ENCODE measurements around the gene GPR17. TPM values are rescaled to one million over a fixed set of nuclear protein-coding genes. Genes with fewer than 3 reads are reported as not detected.

The GPR17 gene
- total RNA-seq, 1 experiment from 2014 or later: 1.0 TPM

DNA sequence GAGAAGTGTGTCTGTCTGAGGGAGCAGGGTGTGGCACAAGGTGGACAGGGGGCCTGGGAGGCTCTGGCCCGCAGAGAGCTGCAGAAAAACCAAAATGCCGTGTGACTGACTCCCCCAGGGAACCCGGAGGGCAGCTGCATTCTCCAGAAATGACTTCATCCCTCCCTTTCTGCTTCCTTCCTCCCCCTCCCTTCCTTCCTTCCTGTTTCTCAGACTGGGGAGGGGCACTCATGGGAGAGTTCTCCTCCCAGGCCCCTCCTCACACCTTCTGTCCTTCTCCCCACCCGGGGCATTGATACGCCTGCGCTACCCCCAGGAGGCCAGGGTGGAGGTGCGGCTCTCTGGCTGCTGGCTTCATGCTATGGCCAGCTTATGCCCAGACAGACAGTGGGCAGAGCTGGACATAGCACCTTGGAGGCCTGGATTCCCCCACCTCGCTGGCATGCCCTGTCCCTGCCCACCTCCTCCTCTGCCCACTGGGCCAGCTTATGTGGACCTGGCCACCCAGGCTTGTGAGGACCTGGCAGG is 8.2 kb upstream of the GPR17 start:
- peak overlapping the region; percentile 99 for H3K27ac ChIP-seq (ENCODE audit: low read length)
- no peak for TF ChIP-seq EZH2 (IDR thresholded peaks at IDR 0.05; ENCODE audit: low read length, unreplicated experiment)
- no peak for TF ChIP-seq EZH2phosphoT487 (IDR thresholded peaks at IDR 0.05; ENCODE audit: borderline replicate concordance, low read length)
- TF ChIP-seq, protein P1, sequence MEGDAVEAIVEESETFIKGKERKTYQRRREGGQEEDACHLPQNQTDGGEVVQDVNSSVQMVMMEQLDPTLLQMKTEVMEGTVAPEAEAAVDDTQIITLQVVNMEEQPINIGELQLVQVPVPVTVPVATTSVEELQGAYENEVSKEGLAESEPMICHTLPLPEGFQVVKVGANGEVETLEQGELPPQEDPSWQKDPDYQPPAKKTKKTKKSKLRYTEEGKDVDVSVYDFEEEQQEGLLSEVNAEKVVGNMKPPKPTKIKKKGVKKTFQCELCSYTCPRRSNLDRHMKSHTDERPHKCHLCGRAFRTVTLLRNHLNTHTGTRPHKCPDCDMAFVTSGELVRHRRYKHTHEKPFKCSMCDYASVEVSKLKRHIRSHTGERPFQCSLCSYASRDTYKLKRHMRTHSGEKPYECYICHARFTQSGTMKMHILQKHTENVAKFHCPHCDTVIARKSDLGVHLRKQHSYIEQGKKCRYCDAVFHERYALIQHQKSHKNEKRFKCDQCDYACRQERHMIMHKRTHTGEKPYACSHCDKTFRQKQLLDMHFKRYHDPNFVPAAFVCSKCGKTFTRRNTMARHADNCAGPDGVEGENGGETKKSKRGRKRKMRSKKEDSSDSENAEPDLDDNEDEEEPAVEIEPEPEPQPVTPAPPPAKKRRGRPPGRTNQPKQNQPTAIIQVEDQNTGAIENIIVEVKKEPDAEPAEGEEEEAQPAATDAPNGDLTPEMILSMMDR (conservative IDR thresholded peaks at IDR 0.05; ENCODE audit: low read depth, low read length): no peak
- no peak overlapping the region for H3K4me3 ChIP-seq (ENCODE audit: low read length)
- no peak overlapping the region for H2AFZ ChIP-seq (ENCODE audit: low read length)
- H3K36me3 ChIP-seq (ENCODE audit: low read depth, low read length): no peaks in the 10 kb centered on the region; the same call in 1 of the 2 replicates
- intact Hi-C loops (cut with micrococcal nuclease): loop anchor here (2.0 kb wide), 1 partner anchor 19 kb away; no protein-coding TSS in a partner anchor
- peak overlapping the region; percentile 84 for H3K9ac ChIP-seq (ENCODE audit: low read length)
- H3K27me3 ChIP-seq (ENCODE audit: low read length): no peaks in the 10 kb centered on the region
- H3K9me3 ChIP-seq (ENCODE audit: low read length): no peaks in the 10 kb centered on the region
- H4K20me1 ChIP-seq (ENCODE audit: low read length): no peaks in the 10 kb centered on the region
- peak overlapping the region; percentile 58; the same call in 1 of the 2 replicates for H3K4me2 ChIP-seq (ENCODE audit: low read length)
- H3K79me2 ChIP-seq (ENCODE audit: low read length): no peaks in the 10 kb centered on the region
- ChIA-PET POLR2A (ENCODE audit: unreplicated experiment) (interaction anchor here (0.6 to 0.7 kb wide), 3 partner anchors 9 to 129 kb away, joined by 3 to 28 read pairs (median 3); no protein-coding TSS in a partner anchor), CTCF (interaction anchor here (0.6 to 1.2 kb wide), 2 partner anchors 39 to 46 kb away, joined by 3 to 6 read pairs; no protein-coding TSS in a partner anchor)
- H3F3A ChIP-seq (ENCODE audit: low read length, unreplicated experiment): no peaks in the 10 kb centered on the region
- H3K9me2 ChIP-seq (replicated peaks; ENCODE audit: low read length): no peaks in the 10 kb centered on the region
- no TSS peak for BruUV-seq (replicated peaks)
- peaks cover 26% of the 10 kb centered on the region for H3K4me1 ChIP-seq (ENCODE audit: insufficient read depth, low read length)
- peak; percentile 82 for ATAC-seq
- peak; percentile 97 for DNase-seq

DNA sequence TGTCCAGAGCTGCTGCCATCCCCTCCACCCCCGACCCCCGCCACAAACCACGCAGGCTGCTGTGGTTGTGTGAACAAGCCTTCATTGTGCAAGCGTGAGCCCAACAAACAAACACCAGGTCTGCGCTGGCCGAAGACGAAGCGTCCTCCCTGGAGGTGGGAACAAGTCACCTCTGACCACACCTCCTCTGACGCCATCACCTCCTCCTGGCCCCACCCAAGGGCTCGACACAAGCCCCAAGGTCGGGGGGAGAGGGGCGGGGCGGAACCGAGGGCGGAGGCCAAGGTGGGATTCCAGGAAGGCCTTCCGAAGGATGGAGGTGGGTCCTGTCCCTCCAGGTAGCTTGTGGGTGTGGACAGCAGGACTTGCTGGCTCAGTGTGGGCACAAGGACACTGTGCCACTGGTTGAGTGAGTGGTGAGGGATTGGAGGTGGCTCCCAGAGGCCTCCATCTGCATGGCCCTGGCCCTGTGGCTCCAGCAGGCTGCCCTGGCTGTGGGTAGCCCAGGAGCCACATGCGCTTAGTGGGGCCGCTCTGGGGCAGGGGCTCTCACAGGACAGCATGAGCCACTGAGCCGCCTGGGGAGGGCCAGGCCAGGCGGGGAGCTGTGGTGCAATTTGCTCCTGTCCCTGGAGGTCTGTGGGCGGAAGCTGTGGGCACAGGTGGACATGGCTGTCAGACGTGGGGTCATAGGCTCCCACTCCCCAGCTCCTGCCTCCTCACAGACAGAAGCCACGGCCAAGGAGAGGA is 7.4 kb upstream of the GPR17 start:
- H3K27ac ChIP-seq (ENCODE audit: low read length): peak overlapping the region; percentile 99
- peaks cover 26% of the 10 kb centered on the region for H3K4me1 ChIP-seq (ENCODE audit: insufficient read depth, low read length)
- no peaks in the 10 kb centered on the region for H3K9me2 ChIP-seq (replicated peaks; ENCODE audit: low read length)
- H3K79me2 ChIP-seq (ENCODE audit: low read length): no peaks in the 10 kb centered on the region
- peak; percentile 43 for DNase-seq
- no peaks in the 10 kb centered on the region for H3K27me3 ChIP-seq (ENCODE audit: low read length)
- no peak overlapping the region for H2AFZ ChIP-seq (ENCODE audit: low read length)
- no peaks in the 10 kb centered on the region for H3F3A ChIP-seq (ENCODE audit: low read length, unreplicated experiment)
- no peak for ATAC-seq
- H3K4me3 ChIP-seq (ENCODE audit: low read length): no peak overlapping the region
- peak overlapping the region; percentile 42; the same call in 1 of the 2 replicates for H3K4me2 ChIP-seq (ENCODE audit: low read length)
- ChIA-PET POLR2A (ENCODE audit: unreplicated experiment) (interaction anchor here (0.7 kb wide), 2 partner anchors 47 to 130 kb away, joined by 3 read pairs; no protein-coding TSS in a partner anchor), CTCF (interaction anchor here (1.2 kb wide), 1 partner anchor 47 kb away, joined by 6 read pairs; no protein-coding TSS in a partner anchor)
- H3K9me3 ChIP-seq (ENCODE audit: low read length): no peaks in the 10 kb centered on the region
- no peaks in the 10 kb centered on the region; the same call in 1 of the 2 replicates for H3K36me3 ChIP-seq (ENCODE audit: low read depth, low read length)
- H4K20me1 ChIP-seq (ENCODE audit: low read length): no peaks in the 10 kb centered on the region
- TF ChIP-seq, protein P1 (conservative IDR thresholded peaks at IDR 0.05; ENCODE audit: low read depth, low read length): no peak
- TF ChIP-seq EZH2phosphoT487 (IDR thresholded peaks at IDR 0.05; ENCODE audit: borderline replicate concordance, low read length) (no peak), EZH2 (IDR thresholded peaks at IDR 0.05; ENCODE audit: low read length, unreplicated experiment) (no peak)
- intact Hi-C loops (cut with micrococcal nuclease): no loop called here
- BruUV-seq (replicated peaks): no TSS peak
- peak overlapping the region; percentile 84 for H3K9ac ChIP-seq (ENCODE audit: low read length)

Measured in PC-3 (cell line).